Purkinje cell (primary cell): ENCODE measurements around the gene KRT3. TPM values are rescaled to one million over a fixed set of nuclear protein-coding genes. Genes with fewer than 3 reads are reported as not detected.

Source experiments
- polyA plus RNA-seq: library from polyadenylated mRNA; unstranded; fragments of >200 nt; fragmentation: Nextera tagmentation; gene quantifications from 2 replicates; pipeline ENCODE4 v1.2.1, GENCODE V29; 2014

The KRT3 gene
- polyA plus RNA-seq: not detected in 2 replicates

GRCh38 chr12:52795694-52796428 lies at the start of gene KRT3:
TSS of gene KRT3 (minus strand) at chr12:52796117. CDS start at chr12:52796042, 75 bp downstream.

GRCh38 chr12:52833922-52834726 lies 38.2 kb upstream of the KRT3 start, which contains the start of gene KRT79:
TSS of gene KRT79 (minus strand) at chr12:52834311. CDS start at chr12:52834260, 51 bp downstream.

GRCh38 chr12:52813885-52814709 lies 18.2 kb upstream of the KRT3 start, which contains the start of gene KRT4:
TSS of gene KRT4 (minus strand) at chr12:52814116. CDS start at chr12:52814058, 58 bp downstream.

GRCh38 chr12:52776913-52777395 lies 19.0 kb downstream of the KRT3 start, which contains the start of gene KRT76:
TSS of gene KRT76 (minus strand) at chr12:52777345. CDS start at chr12:52777291, 54 bp downstream.

Other genes with a start within 250 kb of the KRT3 start
- not detected in 2 replicates for gene KRT71, start 243.0 kb downstream of the KRT3 start, polyA plus RNA-seq
- gene KRT74, start 222.3 kb downstream of the KRT3 start, polyA plus RNA-seq: 0.35 and 0.92 TPM in 2 replicates
- 2.1 and 5.0 TPM in 2 replicates for gene KRT72, start 194.7 kb downstream of the KRT3 start, polyA plus RNA-seq
- gene KRT73, start 177.6 kb downstream of the KRT3 start, polyA plus RNA-seq: not detected in 2 replicates
- not detected in 2 replicates for gene KRT2, start 143.9 kb downstream of the KRT3 start, polyA plus RNA-seq
- not detected in 2 replicates for gene KRT1, start 115.7 kb downstream of the KRT3 start, polyA plus RNA-seq
- gene KRT77, start 92.6 kb downstream of the KRT3 start, polyA plus RNA-seq: not detected in 2 replicates
- not detected in 2 replicates for gene KRT76, start 18.8 kb downstream of the KRT3 start, polyA plus RNA-seq
- gene KRT4, start 18.0 kb upstream of the KRT3 start, polyA plus RNA-seq: not detected in 2 replicates
- gene KRT79, start 38.2 kb upstream of the KRT3 start, polyA plus RNA-seq: 0.81 TPM in 1 of 2 replicates, not detected in the other
- gene KRT78, start 52.9 kb upstream of the KRT3 start, polyA plus RNA-seq: not detected in 2 replicates
- not detected in 2 replicates for gene KRT8, start 109.0 kb upstream of the KRT3 start, polyA plus RNA-seq
- 0.25 TPM in 1 of 2 replicates, not detected in the other for gene KRT18, start 153.0 kb upstream of the KRT3 start, polyA plus RNA-seq
- 33.8 and 44.0 TPM in 2 replicates for gene EIF4B, start 210.3 kb upstream of the KRT3 start, polyA plus RNA-seq